HG02763 (cell line): ENCODE measurements around the gene SLF2.
"Not testable (repeated sequence)": the region's sequence is repeated elsewhere in the genome, so short reads cannot be mapped to it uniquely, and the experiment has no call there.

Experiments
- ATAC-seq: cut with Tn5 transposase; IDR thresholded peaks from one replicate; pipeline ENCODE4 v1.9.1; 2021; ENCODE audit warnings: mild to moderate bottlenecking, moderate library complexity; ENCODE audit not compliant: unreplicated experiment

The SLF2 gene

GRCh38 chr10:100879741-100880360 lies 32.9 kb upstream of the SLF2 start:
- ATAC-seq = no peak

- ATAC-seq = no peak
Observed at GRCh38 chr10:100881556-100882213, 31.1 kb upstream of the SLF2 start.

- ATAC-seq = no peak
Observed at GRCh38 chr10:100882252-100882651, 30.5 kb upstream of the SLF2 start.

GRCh38 chr10:100882671-100883311 lies 30.0 kb upstream of the SLF2 start:
- ATAC-seq = no peak

- ATAC-seq = no peak
Observed at GRCh38 chr10:100883312-100883821, 29.4 kb upstream of the SLF2 start.

GRCh38 chr10:100885611-100886010 lies 27.2 kb upstream of the SLF2 start:
- not testable (repeated sequence) for ATAC-seq

GRCh38 chr10:100886091-100886490 lies 26.7 kb upstream of the SLF2 start:
- no peak for ATAC-seq

- ATAC-seq = no peak
Observed at GRCh38 chr10:100886521-100886920, 26.2 kb upstream of the SLF2 start.

- ATAC-seq = no peak
Observed at GRCh38 chr10:100886963-100887362, 25.8 kb upstream of the SLF2 start.

GRCh38 chr10:100887761-100888296 lies 24.9 kb upstream of the SLF2 start:
- ATAC-seq = no peak

GRCh38 chr10:100888957-100889356 lies 23.8 kb upstream of the SLF2 start:
- ATAC-seq = no peak

GRCh38 chr10:100889546-100889945 lies 23.2 kb upstream of the SLF2 start:
- ATAC-seq = no peak

- ATAC-seq = no peak
Observed at GRCh38 chr10:100890141-100890672, 22.6 kb upstream of the SLF2 start.

- ATAC-seq = no peak
Observed at GRCh38 chr10:100890673-100891317, 22.0 kb upstream of the SLF2 start.

- no peak for ATAC-seq
Observed at GRCh38 chr10:100894033-100894432, 18.7 kb upstream of the SLF2 start.

GRCh38 chr10:100894589-100895294 lies 18.0 kb upstream of the SLF2 start:
- ATAC-seq = no peak

GRCh38 chr10:100895346-100895745 lies 17.4 kb upstream of the SLF2 start:
- no peak for ATAC-seq

GRCh38 chr10:100895896-100896295 lies 16.9 kb upstream of the SLF2 start:
- no peak for ATAC-seq

- ATAC-seq = no peak
Observed at GRCh38 chr10:100896876-100897461, 15.8 kb upstream of the SLF2 start.

GRCh38 chr10:100897976-100898375 lies 14.8 kb upstream of the SLF2 start:
- no peak for ATAC-seq
